HG03575 (cell line): Measurements from ENCODE around the gene RILP.

Experiments
- ATAC-seq: cut with Tn5 transposase; IDR thresholded peaks from one replicate; pipeline ENCODE4 v1.9.1; 2021; ENCODE audit not compliant: unreplicated experiment, insufficient number of reproducible peaks, low FRiP score; ENCODE audit errors: extremely low read depth

The RILP gene

GRCh38 chr17:1634841-1635650, 14.6 kb downstream of the RILP start:
- no peak for ATAC-seq

DNA sequence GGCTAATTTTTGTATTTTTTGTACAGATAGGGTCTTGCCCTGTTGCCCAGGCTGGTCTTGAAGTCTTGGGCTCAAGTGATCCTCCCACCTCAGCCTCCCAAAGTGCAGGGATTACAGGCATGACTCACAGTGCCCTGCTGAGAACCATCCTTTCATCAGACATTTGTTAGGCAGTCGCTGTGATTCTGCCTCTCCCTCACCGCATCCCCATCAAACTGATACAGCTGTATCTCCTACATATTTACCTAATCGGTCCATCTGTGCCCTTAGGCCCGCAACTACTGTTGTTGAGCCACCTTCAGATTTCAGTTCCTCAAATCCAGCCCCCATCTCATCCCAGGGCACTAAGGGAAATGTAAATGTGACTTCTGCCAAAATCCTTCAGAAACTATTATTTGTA, 19.0 kb downstream of the RILP start:
- no peak for ATAC-seq

DNA sequence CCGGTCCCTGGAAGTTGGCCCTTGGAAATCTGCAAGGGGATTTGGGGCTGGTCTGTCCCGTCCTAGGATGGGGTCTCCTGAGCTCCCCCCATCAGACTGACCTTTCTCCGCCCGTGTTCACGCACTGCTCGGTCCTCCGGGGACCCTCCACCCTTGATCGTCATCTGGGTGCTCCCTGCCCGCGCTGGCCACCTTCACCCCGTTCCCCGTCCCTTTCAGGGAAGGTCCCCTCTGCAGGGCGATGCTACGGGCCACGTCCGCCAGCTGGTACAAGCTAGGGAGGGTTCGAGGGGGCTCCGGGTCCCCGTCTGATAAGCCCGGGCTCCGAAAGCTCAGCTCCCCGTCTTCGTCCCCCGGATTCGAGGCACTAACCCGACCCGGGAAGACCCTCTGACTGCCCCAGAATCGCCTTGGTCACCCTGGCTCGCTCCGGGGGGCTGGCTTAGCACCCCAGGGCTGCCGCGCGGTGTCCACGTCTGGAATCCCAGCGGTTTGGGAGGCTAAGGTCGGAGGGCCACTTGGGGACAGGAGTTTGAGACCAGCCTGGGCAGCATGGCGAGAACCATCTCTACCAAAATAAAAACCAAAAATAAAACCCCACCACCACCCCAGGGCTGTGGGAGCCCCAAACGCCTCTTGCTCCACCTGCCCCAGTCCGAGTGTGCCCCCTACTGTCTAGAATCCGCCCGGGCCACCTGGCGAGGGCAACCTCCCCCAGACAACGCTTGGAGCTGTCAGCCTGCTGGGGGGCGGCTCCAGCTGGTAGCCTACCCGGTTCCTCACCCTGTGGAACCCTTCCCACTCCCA, 20.0 kb downstream of the RILP start:
- ATAC-seq, result no peak

DNA sequence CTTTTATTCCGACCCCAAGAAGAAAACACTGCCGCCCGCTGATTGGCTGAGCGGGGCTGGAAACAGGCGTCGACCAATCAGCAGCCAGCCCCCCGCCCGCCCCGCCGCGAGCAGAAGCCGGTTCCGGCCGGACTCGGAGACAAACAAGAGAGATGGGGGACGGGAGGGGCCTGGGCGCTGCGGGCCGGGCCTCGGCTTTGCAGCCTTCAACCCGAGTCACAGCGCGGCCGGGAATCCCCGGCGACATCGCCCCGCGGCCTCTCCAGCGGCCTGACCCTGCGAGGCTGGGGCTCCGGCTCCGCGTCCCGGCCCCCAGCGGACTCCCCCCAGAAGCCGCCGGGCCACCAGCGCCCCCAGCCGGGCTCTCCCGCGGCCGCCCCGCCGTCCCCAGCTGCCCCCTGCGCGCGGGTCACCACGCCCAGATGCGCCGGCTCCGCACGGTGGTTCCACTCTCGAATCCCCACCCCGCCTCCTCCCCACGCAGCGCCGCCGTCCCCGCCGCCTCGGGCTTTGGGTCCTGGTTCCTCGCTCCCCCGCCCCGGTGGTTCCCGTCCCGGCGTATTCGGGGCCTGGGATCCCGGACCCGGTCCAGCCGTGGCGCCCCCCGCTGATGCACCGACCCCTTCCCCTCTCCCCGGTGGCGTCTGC, 20.7 kb downstream of the RILP start:
- no peak for ATAC-seq

- ATAC-seq, result no peak
Measured at GRCh38 chr17:1627982-1628855, 21.4 kb downstream of the RILP start, which contains the start of gene SLC43A2. SLC43A2 (minus strand) TSS chr17:1628834; CDS start chr17:1627874, 960 bp downstream.

GRCh38 chr17:1627182-1627981, 22.3 kb downstream of the RILP start:
- ATAC-seq, result no peak

GRCh38 chr17:1626333-1626732, 23.3 kb downstream of the RILP start:
- no peak for ATAC-seq

DNA sequence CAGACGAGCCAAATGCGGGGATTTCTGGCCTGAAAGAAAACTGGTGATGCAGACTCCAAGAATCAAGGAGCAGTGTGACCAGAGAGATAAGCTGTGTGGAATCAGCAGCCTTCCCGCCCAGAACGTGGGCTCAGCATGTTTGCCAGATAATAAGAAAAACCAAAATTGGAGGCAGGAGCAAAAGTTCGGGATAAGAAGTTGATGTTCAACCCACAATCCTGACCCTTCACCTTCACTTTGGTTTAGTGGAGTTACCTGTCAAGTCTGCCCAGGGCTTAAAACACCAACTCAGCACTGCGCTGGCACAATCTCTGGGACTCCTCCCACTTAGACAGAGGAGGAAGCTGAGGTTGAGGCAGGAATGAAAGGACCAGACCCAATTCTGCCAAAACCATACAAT, 24.1 kb downstream of the RILP start:
- ATAC-seq, result no peak

DNA sequence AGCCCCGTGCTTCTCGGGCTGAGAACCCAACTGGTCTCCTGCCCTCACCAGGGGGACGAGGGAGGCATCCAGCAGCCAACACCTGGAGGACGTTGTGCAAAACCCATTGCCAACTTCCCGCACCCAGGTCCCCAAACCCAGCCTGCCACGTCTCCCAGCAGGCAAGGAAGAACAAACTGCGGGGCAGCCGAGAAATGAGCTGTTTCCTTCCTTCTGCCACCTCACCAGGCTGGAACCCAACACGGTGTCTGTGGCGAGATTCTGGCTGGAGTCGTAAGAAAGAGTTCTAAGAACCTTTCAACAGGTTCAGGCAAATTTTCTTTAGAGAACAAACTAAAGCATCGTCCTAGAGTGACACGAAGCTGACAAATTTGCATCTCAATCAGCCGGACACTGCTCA, 24.6 kb downstream of the RILP start:
- no peak for ATAC-seq

DNA sequence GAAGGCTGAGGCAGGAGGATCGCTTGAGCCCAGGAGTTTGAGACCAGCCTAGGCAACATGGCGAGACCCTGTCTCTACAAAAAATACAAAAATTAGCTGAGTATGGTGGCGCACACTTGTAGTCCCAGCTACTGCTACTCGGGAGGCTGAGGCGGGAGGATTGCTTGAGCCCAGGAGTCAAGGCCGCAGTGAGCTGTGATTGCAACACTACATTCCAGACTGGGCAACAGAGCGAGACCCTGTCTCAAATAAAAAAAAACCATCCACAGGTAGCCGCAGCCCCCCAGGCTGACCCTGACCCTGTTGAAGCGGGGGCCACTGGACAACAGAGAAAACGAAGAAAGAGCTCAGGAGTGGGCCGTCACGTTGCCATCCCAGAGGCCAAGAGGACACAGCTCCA, 25.0 kb downstream of the RILP start:
- no peak for ATAC-seq

DNA sequence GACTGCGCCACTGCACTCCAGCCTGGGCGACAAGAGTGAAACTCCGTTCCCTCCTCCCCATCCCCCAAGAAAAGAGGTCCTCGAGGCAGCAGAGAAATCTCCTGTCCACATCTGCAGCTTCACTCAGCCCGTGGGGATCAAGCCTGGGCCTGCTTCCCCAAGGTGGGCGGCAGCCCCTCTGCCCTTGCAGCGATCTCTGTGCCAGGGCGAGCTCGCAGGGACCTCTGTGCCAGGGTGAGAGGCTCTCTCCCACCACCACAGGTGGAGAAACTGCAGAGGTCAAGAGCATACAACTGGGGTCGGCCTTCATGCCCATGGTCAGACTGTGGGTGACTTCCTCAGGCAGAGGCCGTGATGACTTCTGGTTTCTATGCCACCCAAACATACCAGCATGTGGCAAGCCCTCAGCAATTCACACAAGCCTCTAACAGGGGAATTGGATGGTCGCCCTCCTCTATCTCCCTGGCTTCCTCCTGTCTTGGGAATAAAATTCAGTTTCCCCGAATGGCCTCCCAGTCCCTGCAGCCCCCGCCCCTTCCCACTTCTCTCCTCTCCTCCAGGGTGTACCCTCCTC, 26.5 kb downstream of the RILP start:
- no peak for ATAC-seq

- no peak for ATAC-seq
Measured at GRCh38 chr17:1621273-1621954, 28.3 kb downstream of the RILP start.

- no peak for ATAC-seq
Measured at GRCh38 chr17:1620486-1620885, 29.2 kb downstream of the RILP start.

GRCh38 chr17:1617620-1618174, 32.0 kb downstream of the RILP start:
- ATAC-seq, result no peak

- ATAC-seq, result no peak
Measured at GRCh38 chr17:1616101-1616500, 33.6 kb downstream of the RILP start.

DNA sequence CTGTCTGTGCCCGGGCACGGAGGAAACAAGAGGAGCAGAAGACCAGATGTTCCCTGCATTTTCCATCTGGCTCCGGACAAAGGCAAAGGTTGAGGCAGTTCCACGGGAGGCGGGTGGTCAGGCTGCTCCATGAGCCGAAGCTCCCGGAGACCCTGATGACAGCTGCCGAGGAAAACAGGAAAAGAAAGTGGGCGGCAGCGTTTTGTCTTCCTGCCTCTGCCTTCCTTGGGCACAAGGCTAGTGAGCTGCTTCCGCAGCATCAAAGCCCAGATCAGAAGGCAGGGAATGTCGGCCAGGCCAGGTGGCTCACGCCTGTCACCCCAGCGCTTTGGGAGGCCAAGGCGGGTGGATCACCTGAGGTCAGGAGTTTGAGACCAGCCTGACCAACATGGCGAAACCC, 37.3 kb downstream of the RILP start:
- ATAC-seq, result no peak

DNA sequence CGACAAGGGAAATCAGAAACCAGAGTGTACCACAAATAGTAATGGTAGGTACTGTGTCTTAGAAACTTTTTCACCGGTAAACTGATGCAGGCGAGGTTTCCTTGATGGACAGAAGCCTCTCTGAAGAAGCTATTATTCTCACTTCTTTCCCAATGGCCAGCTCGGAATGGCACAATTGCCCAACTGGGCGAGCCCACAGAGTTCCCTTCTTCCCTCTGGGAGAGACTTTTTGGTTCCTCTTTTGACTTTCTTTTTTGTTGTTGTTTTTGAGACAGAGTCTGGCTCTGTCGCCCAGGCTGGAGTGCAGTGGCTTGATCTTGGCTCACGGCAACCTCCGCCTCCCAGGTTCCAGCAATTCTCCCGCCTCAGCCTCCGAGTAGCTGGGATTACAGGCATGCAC, 38.0 kb downstream of the RILP start:
- ATAC-seq, result no peak
